OCI-LY7 (cell line): ENCODE results near the gene GSG1L. TPM values are rescaled to one million over a fixed set of nuclear protein-coding genes. Genes with fewer than 3 reads are reported as not detected.

ENCODE experiments used
- BruUV-seq: library from RNA; stranded (reverse); fragments of 400-500 nt; replicated peaks from 2 replicates; lab custom pipeline; 2021; lab: Mats Ljungman, UMichigan
- CTCF ChIA-PET: fragments of 300-600 bp; sonication (Branson Sonifier 250); formaldehyde crosslinking; loops from one replicate; lab custom pipeline; 2022; ENCODE audit warnings: antibody characterized with exemption; ENCODE audit not compliant: unreplicated experiment; lab: Charles Lee
- POLR2A ChIA-PET: fragments of 300-600 bp; sonication (Branson Sonifier 250); formaldehyde crosslinking; loops from one replicate; lab custom pipeline; 2022; ENCODE audit warnings: antibody characterized with exemption; lab: Charles Lee
- DNase-seq: peaks from one replicate; pipeline ENCODE4 v3.0.0-alpha.2; 2015; ENCODE audit warnings: low spot score
- H2AFZ ChIP-seq: fragments of 200-600 bp; sonication (generic), shearing (Covaris generic); 2 replicates; pipeline ENCODE4 v1.6.1; 2014; ENCODE audit warnings: mild to moderate bottlenecking, antibody characterized with exemption, low read length, moderate library complexity
- H3K27ac ChIP-seq: fragments of 200-600 bp; sonication (generic); 2 replicates; pipeline ENCODE4 v1.5.1; 2014; ENCODE audit warnings: mixed run types, low read depth, mild to moderate bottlenecking, moderate library complexity, low read length, inconsistent platforms; ENCODE audit not compliant: poor library complexity, severe bottlenecking
- H3K36me3 ChIP-seq: fragments of 200-600 bp; sonication (generic); 2 replicates; pipeline ENCODE4 v1.6.1; 2014; ENCODE audit warnings: mild to moderate bottlenecking, antibody characterized with exemption, low read length, moderate library complexity, mixed read lengths; ENCODE audit not compliant: insufficient read depth
- H3K4me1 ChIP-seq: fragments of 200-600 bp; sonication (generic); 2 replicates; pipeline ENCODE4 v1.5.1; 2014; ENCODE audit warnings: mild to moderate bottlenecking, low read length; ENCODE audit not compliant: insufficient read depth, poor library complexity, severe bottlenecking
- H3K4me2 ChIP-seq: fragments of 200-600 bp; sonication (generic); 2 replicates; pipeline ENCODE4 v1.6.1; 2014; ENCODE audit warnings: mild to moderate bottlenecking, low read length
- H3K4me3 ChIP-seq: fragments of 200-600 bp; sonication (generic); 2 replicates; pipeline ENCODE4 v1.5.1; 2014; ENCODE audit warnings: mild to moderate bottlenecking, low read depth, low read length; ENCODE audit not compliant: poor library complexity, severe bottlenecking
- H3K79me2 ChIP-seq: fragments of 200-600 bp; sonication (generic); 2 replicates; pipeline ENCODE4 v1.6.1; 2016; ENCODE audit warnings: low read depth, mild to moderate bottlenecking, low read length, moderate library complexity, mixed read lengths; ENCODE audit not compliant: insufficient read depth
- H3K9me2 ChIP-seq: fragments of 200-600 bp; sonication (generic); 2 replicates; pipeline ENCODE4 v1.6.1; 2016; ENCODE audit warnings: mild to moderate bottlenecking, low read length, mixed read lengths; ENCODE audit not compliant: insufficient read depth
- H3K9me3 ChIP-seq: fragments of 200-600 bp; sonication (generic); 2 replicates; pipeline ENCODE4 v1.6.1; 2014; ENCODE audit warnings: mild to moderate bottlenecking, mixed run types, low read length, mixed read lengths
- H4K20me1 ChIP-seq: fragments of 200-600 bp; sonication (generic); 2 replicates; pipeline ENCODE4 v1.6.1; 2014; ENCODE audit warnings: mild to moderate bottlenecking, antibody characterized with exemption, low read length, moderate library complexity, mixed read lengths; ENCODE audit not compliant: insufficient read depth
- EZH2phosphoT487 ChIP-seq: fragments of 200-600 bp; sonication (generic); IDR thresholded peaks from 2 replicates; pipeline ENCODE4 v1.6.1; 2018; ENCODE audit warnings: low read depth, borderline replicate concordance, mild to moderate bottlenecking, mixed run types, antibody characterized with exemption, low read length, moderate library complexity, mixed read lengths
- intact Hi-C: fragments of 100-400 bp; cut with micrococcal nuclease; formaldehyde crosslinking; loops from one replicate; pipeline ENCODE4 v1.10.0; 2022; ENCODE audit not compliant: unreplicated experiment
- total RNA-seq, 2 experiments: library from RNA; depleted of rRNA in 1 of 2; stranded (reverse); fragments of >200 nt in 1 of 2; shearing (Covaris generic) in 1 of 2; gene quantifications; 2 replicates each; pipeline ENCODE4 v1.2.3, GENCODE V29; 2014 to 2022
- TF ChIP-seq, protein P1 (sequence below): fragments of 200-600 bp; sonication (generic); conservative IDR thresholded peaks from 2 replicates; pipeline ENCODE4 v1.5.1; 2014; ENCODE audit warnings: mild to moderate bottlenecking, antibody characterized with exemption, low read length, moderate library complexity, mixed read lengths

GSG1L gene
- total RNA-seq, 2 experiments from 2014 or later, result not detected

- no peaks in the 10 kb centered on the region for H3K4me1 ChIP-seq
- BruUV-seq, result no TSS peak
- H4K20me1 ChIP-seq, result no peaks in the 10 kb centered on the region
- H3K36me3 ChIP-seq, result no peaks in the 10 kb centered on the region
- intact Hi-C loops, result no loop called here
- no peaks in the 10 kb centered on the region for H3K9me2 ChIP-seq
- no peak overlapping the region for H3K4me2 ChIP-seq
- POLR2A ChIA-PET, result no interaction called here
- no peak overlapping the region for H3K27ac ChIP-seq
- H3K4me3 ChIP-seq, result no peak overlapping the region
- no peak for DNase-seq
- H3K9me3 ChIP-seq, result no peaks in the 10 kb centered on the region
- CTCF ChIA-PET, result no interaction called here
- no peak for TF ChIP-seq EZH2phosphoT487
- TF ChIP-seq, protein P1, sequence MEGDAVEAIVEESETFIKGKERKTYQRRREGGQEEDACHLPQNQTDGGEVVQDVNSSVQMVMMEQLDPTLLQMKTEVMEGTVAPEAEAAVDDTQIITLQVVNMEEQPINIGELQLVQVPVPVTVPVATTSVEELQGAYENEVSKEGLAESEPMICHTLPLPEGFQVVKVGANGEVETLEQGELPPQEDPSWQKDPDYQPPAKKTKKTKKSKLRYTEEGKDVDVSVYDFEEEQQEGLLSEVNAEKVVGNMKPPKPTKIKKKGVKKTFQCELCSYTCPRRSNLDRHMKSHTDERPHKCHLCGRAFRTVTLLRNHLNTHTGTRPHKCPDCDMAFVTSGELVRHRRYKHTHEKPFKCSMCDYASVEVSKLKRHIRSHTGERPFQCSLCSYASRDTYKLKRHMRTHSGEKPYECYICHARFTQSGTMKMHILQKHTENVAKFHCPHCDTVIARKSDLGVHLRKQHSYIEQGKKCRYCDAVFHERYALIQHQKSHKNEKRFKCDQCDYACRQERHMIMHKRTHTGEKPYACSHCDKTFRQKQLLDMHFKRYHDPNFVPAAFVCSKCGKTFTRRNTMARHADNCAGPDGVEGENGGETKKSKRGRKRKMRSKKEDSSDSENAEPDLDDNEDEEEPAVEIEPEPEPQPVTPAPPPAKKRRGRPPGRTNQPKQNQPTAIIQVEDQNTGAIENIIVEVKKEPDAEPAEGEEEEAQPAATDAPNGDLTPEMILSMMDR, result no peak
- H2AFZ ChIP-seq, result no peak overlapping the region
- no peaks in the 10 kb centered on the region for H3K79me2 ChIP-seq
Observed at GRCh38 chr16:27822996-27823395, 240.5 kb downstream of the GSG1L start.

DNA sequence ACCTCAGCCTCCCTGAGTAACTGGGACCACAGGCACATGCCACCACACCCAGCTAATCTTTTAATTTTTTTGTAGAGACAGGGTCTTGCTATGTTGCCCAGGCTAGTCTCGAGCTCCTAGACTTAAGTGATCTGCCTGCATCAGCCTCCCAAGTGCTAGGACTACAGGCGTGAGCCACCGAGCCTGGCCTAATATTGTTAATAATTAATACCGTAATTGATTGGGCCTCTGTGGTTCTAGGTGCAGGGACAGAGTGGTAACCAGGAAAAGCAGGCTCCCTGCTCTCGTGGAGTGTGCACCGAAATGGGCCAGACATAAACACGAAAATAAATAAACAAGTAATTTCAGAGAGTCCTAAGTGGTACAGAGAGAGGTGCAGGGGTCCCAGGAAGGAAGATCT is 241.0 kb downstream of the GSG1L start:
- no TSS peak for BruUV-seq
- Histone ChIP-seq H3K9me3 (no peaks in the 10 kb centered on the region), H3K4me2 (no peak overlapping the region), H4K20me1 (no peaks in the 10 kb centered on the region), H3K9me2 (no peaks in the 10 kb centered on the region), H3K4me1 (no peaks in the 10 kb centered on the region), H3K4me3 (no peak overlapping the region), H3K79me2 (no peaks in the 10 kb centered on the region), H3K27ac (no peak overlapping the region), H3K36me3 (no peaks in the 10 kb centered on the region), H2AFZ (no peak overlapping the region)
- ChIA-PET CTCF (no interaction called here), POLR2A (interaction anchor here (0.6 kb wide), 1 partner anchor 224 kb away, joined by 4 read pairs; no protein-coding TSS in a partner anchor)
- no peak for DNase-seq
- TF ChIP-seq, protein P1, result no peak
- TF ChIP-seq EZH2phosphoT487, result no peak
- intact Hi-C loops, result no loop called here

DNA sequence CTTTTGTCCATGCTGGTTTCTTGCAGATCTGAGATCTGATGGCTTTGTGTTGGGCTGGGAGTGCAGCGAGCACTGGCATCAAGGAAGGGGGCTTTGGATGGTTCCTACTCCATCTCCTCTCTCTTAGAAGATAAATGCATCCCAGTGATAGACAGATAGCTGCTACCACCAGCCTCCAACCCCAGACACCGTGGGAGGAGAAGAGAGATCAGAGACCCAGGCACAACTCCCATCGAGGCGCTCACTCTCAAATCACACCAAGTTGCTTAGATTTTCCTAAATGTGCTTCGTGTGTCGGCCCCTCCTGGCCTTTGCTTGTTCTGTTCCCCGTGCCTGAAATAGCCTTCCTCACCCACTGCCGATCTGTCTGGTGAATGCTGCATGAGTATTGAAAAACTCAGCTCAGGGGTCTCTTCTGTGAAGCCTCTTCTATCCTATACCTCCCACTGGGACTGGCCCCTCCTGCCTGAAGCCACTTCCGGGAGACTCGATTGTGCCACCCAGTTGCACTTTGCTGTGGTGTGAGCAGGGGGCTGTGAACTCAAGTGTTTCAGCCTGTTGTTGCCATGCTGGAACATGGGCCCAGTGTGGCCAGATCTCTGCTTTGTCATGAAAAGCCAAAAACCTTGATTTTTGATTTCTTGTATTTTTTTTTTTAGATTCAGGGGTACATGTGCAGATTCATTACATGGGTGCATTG is 242.7 kb downstream of the GSG1L start:
- no TSS peak for BruUV-seq
- POLR2A ChIA-PET, result no interaction called here
- no peak overlapping the region for H3K4me2 ChIP-seq

More for the DNA sequence above, 242.7 kb downstream of the GSG1L start:
- CTCF ChIA-PET, result no interaction called here
- Histone ChIP-seq H4K20me1 (no peaks in the 10 kb centered on the region), H3K4me1 (no peaks in the 10 kb centered on the region), H3K27ac (no peak overlapping the region), H2AFZ (no peak overlapping the region), H3K9me3 (no peaks in the 10 kb centered on the region), H3K9me2 (no peaks in the 10 kb centered on the region), H3K4me3 (no peak overlapping the region), H3K79me2 (no peaks in the 10 kb centered on the region), H3K36me3 (no peaks in the 10 kb centered on the region)
- TF ChIP-seq, protein P1, result no peak
- no peak for TF ChIP-seq EZH2phosphoT487
- DNase-seq, result no peak
- intact Hi-C loops, result no loop called here
